DND-41 (cell line): ENCODE measurements around the gene MIPOL1.

Experiments
- CTCF ChIP-seq: IDR thresholded peaks from 2 replicates; pipeline ENCODE4 v1.5.1; 2012; ENCODE audit warnings: borderline replicate concordance, low read length, moderate library complexity, mild to moderate bottlenecking; ENCODE audit not compliant: poor library complexity, severe bottlenecking; ENCODE audit errors: extremely low read depth
- EZH2 ChIP-seq: IDR thresholded peaks from 3 replicates; pipeline ENCODE4 v1.6.1; 2012; ENCODE audit warnings: borderline replicate concordance, low read depth, mild to moderate bottlenecking, moderate library complexity, low read length, inconsistent platforms; ENCODE audit not compliant: severe bottlenecking

DNA sequence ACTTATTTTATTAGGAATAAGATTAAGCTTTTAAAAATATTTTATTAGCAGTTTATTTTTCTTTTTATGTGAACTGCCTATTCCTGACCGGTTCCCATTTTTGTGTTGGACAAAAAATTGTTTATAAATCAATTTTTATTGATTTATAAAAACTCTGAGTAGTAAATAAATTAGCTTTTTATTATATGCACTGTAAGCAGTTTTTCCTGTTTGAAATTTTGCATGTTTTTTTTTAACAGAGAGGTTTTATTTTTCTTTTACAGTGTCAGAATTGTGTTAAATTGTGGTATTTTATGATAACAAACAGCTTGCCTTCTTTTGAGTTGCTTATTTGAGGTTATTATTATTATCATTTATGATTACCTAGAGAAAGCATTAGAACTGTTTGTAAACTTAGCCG lies 329.3 kb downstream of the MIPOL1 start:
- TF ChIP-seq CTCF (no peak), EZH2 (no peak)
